ENCODE data around the gene F13A1.

GRCh38 chr6:6105472-6106036 is 214.9 kb downstream of the F13A1 start:
- TF ChIP-seq POU2F2 (IDR thresholded peaks at IDR 0.05; ENCODE audit: low read depth, low read length) (no peak), TAF1 (IDR thresholded peaks at IDR 0.05; ENCODE audit: low read depth, low read length) (no peak), POLR2AphosphoS5 (IDR thresholded peaks at IDR 0.05; ENCODE audit: low read depth, low read length) (no peak), POLR2A (IDR thresholded peaks at IDR 0.05; ENCODE audit: low read depth, low read length) (no peak), SPI1 (IDR thresholded peaks at IDR 0.05; ENCODE audit: low read depth, low read length) (no peak), PAX5 (IDR thresholded peaks at IDR 0.05; ENCODE audit: insufficient read depth, low read length, severe bottlenecking) (no peak)
